ENCODE results near the gene HECA. TPM values are rescaled to one million over a fixed set of nuclear protein-coding genes. Genes with fewer than 3 reads are reported as not detected.
A peak's percentile ranks its signal among the peaks of the same experiment; 100 is the strongest.

HECA gene
- total RNA-seq, 1 donor from 2014 or later: 24.9 TPM

DNA sequence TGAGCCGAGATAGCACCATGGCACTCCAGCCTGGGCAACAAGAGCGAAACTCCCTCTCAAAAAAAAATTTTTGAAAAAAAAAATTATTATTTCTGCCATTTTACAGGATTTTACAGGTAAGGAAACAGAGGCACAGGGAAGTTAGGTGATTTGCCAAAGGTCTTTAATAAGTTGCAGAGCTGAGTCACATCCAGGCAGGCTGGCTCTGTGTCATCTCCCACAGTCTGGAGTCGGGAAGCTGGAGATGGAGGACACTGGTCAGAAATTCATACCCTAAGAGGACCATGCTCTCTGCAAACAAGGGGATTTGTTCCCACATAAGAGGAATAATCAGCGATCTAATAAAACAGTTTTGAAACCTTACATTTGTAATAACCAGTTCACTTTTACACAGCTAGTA lies 24.1 kb downstream of the HECA start:
- DNase-seq (ENCODE audit: low read depth in 2 of 2): no peak

DNA sequence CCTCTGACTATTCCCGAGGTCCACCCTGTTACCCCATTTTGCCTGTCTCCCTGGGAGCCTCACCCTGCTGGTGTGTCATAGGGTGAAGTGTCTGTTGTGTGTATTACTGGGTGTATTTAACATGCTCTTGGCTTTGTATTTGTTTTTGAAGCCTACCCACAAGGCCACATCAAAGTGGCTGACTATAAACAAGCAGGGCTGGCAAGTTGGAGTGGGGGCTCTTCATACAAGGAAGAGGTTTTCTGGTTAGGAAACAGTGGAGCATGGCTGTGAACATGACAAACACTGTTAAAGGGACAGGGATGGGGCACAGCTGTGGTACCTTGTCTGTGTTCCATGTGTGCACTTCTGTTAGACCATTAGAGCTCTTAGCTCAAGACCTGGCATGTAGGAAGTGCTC lies 26.3 kb downstream of the HECA start:
- DNase-seq (ENCODE audit: low read depth in 2 of 2): no peak

DNA sequence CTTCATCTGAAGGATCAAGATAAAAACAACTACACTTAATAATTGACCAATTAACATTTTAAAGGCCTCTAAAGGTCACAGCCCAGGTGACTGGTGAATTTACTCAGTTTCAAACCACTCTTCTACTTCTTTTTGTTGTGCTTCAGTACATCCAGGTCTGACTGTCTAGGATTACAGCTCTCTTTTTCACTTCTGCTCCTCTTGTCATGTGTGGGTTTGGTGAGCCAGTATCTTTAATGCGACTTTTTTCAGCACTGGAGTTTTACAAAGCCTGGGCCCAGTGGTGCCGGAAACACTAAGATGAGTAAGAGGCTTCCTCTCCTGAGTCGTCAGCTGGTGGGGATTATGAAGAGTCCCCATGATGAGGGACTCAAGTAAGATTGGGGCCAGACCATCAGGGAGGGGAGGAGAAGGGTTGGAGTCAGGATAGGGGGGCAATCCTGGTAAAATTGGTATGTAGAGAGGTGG lies 27.0 kb downstream of the HECA start:
- peak in 1 of 2 donors; percentile 58 for DNase-seq (ENCODE audit: low read depth in 2 of 2)

DNA sequence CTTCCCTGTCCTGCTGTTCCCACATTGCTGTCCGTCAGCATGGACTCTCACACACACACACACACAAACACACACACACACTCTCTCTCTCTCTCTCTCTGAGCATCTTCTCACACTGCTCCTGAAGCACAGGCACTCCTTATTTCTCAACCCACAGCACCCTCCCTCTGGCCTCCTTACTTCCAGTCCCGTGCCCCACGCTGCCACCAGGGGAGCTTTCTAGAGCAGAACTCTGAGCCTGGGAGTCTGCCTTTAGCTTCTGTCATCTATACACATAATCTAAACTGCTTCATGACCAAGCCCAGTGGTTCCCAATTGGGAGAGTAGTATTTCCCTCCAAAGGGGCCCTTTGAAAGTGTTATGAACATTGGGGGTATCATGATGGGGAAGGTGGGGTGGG lies 29.1 kb downstream of the HECA start:
- no peak for DNase-seq (ENCODE audit: low read depth in 2 of 2)

DNA sequence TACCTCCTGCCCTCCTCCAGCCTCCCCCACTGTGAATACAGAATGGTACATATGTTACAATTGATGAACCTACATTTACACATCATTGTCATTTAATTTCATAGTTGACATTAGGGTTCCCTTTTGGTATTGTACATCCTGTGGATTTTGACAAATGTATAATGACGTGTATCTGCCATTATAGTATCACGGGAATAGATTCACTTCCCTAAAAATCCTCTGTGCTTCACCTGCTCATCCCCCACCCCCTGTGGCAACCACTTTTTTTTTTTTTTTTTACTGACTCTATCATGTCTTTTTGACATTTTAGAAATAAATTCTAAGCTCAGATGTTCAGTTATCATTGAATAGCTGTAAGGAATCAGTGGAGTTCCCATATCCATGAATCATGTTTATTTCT lies 30.4 kb downstream of the HECA start:
- DNase-seq (ENCODE audit: low read depth in 2 of 2): no peak

DNA sequence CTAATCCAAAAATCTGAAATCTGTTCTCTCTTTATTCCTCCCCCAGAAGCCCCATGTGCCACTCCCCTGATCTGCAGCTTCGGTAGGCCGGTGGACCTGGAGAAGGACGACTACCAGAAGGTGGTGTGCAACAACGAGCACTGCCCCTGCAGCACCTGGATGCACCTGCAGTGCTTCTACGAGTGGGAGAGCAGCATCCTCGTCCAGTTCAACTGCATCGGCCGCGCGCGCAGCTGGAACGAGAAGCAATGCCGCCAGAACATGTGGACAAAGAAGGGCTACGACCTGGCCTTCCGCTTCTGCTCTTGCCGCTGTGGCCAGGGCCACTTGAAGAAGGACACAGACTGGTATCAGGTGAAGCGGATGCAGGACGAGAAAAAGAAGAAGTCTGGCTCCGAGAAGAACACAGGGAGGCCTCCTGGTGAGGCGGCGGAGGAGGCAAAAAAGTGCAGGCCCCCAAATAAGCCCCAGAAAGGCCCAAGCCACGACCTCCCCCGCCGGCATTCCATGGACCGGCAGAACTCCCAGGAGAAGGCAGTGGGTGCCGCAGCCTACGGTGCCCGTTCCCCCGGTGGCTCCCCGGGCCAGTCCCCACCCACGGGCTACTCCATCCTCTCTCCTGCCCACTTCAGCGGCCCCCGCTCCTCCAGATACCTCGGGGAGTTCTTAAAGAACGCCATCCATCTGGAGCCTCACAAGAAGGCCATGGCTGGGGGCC lies 31.5 kb downstream of the HECA start:
- DNase-seq (ENCODE audit: low read depth in 2 of 2): no peak

DNA sequence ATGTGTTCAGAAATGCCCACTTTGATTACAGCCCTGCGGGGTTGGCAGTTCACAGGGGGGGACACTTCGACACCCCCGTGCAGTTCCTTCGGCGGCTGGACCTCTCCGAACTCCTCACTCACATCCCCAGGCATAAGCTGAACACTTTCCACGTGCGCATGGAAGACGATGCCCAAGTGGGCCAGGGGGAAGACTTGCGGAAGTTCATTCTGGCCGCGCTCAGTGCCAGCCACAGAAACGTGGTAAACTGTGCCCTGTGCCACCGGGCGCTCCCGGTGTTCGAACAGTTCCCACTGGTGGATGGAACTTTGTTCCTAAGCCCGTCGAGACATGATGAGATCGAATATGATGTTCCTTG lies 32.1 kb downstream of the HECA start:
- DNase-seq (ENCODE audit: low read depth in 2 of 2): no peak

DNA sequence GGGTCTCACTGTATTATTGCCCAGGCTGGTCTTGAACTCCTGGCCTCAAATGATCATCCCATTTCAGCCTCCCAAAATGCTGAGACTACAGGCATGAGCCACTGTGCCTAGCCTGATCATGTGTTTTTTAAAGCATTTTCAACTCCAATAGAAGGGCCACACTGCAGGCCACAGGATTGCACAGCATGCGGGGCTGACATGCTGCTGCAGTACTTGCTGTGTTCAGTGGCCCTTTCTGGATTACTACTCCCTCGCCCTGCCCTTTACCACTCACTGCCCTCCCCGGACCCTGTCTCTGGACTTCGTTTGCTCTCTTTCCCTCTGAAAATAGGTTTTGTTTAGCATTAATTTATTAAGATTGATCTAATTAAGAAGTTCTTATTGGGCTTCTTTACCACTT lies 37.3 kb downstream of the HECA start:
- DNase-seq (ENCODE audit: low read depth in 2 of 2): no peak

DNA sequence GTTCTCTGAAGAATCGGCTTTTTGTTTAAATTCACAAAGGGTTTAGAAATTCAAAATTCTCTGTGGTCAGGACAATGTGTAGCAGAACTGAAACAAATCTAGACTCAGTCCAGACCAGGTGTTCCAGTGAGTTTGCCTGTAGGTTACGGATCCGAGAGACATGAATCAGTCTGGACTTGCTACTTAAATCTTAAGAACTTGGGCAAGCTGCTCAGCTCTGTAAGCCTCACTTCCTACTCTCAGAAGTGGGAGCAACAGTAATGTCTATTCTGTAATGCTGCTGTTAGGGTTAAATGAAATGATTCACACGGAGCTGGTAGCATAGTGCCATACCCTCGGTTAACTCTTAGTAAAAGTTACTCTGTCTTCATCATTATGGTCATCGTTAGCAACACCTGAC lies 37.7 kb downstream of the HECA start:
- no peak for DNase-seq (ENCODE audit: low read depth in 2 of 2)

DNA sequence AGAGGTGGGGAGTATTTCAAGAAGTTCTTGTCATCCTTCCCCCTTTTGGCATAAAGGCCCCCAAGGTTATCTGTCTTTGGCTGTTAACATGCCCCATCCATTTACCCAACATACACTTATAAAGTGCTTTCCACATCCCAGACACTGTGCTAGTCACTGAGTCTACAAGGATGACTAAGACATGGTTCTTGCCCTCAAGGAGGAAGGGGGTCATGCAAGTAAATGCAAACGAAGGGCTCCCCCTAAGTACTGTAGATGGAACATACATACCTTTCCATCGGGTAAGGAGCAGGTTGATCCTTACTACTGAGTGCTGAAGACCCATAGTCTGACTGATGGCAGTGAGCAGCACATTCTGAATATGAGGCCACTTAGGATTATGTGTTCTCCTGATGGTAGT lies 38.3 kb downstream of the HECA start:
- DNase-seq (ENCODE audit: low read depth in 2 of 2): no peak

DNA sequence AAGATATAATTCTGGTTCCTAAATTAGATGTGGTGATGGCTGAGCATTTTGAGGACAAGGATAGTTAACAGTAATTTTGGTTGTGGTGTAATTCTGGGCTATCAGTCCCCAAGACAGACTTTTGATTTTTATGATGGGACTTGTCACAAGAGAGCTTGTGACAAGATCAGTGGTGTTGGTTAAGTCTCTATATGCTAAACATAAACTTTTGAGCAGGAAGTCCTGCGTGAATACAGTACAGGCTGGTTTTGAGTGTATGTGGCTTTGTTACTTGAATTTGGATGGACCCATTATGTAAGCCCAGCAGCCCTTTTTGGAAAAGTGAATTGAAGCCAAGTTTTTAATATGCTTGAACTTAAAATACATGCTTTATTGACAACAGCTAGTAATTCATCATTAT lies 38.9 kb downstream of the HECA start:
- no peak for DNase-seq (ENCODE audit: low read depth in 2 of 2)

DNA sequence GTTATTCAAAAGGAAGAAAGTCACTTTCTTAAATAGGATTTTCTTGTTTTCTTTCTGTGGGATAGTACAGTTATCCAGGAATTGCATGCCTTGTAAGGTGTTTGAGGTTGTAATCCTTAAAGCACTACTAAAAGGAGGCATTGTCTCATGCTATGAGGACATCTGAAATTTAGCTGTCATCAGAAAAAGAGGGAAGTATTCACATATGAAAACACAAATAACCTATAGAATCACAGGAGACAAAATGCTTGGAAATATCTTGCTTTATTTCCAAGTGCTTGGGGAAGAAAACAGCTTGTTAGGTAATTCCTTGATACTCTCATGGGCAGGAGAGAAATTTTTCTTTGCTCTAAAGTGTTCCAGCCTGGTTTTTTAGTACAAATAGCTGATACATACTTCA lies 40.1 kb downstream of the HECA start:
- no peak for DNase-seq (ENCODE audit: low read depth in 2 of 2)

DNA sequence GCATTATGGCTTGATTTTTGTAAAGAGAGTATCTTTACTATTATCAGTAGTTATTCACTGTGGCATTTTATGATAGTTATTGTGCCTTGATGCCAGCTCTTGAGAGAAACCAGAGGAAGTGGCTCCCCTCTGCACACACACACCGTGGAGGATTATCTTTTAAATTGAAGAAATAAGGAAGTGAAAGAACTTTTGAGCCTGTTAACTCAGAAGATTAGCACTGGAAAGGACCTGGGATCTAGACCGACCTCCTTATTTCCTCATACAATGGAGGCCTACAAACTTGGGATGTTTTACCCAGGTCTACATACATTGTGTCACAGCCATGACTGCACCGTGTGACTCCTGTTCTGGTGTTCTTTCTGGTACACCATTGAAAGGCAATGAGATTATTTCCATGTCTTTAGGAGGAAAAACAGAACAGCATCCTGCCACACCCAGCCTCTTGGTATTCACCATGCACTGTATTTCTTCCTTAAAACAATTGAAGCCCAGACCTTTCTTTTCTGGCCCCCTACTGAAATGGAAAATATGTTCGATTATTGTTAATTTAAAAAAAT lies 40.6 kb downstream of the HECA start:
- no peak for DNase-seq (ENCODE audit: low read depth in 2 of 2)

DNA sequence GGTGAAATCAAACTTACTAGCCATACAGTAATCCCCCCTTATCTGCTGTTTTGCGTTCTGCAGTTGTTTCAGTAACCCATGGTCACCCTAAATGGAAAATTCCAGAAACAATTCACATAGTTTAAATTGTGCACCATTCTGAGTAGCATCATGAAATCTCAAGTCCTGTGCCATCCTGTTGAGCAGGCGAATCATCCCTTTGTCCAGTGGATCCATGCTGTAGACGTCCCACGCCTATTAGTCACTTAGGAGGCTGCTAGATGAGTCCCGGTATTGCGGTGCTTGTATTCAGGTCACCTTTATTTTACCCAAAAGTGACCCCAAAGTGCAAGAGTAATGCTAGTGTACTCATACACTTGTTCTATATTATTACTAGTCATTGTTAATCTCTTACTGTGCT lies 46.4 kb downstream of the HECA start:
- DNase-seq (ENCODE audit: low read depth in 2 of 2): no peak

DNA sequence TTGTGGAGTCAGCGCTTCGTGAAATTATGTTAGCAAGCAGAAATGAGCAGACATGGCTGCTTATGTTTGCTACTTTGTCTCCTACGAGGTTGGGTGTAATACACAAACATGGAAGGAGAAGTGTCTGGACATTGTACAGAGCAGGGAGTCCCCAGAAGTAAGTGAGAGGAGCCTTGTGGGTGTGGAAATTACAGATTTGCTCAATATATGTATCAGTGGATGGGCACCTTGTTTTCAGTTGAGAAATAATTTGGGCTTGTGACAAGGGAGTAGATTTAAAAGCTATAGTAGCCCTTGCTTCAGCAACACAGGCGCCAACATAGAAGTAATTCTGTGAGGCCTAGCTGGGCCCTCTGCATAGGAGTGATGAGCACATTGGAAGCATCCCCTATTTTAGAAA lies 49.2 kb downstream of the HECA start:
- no peak for DNase-seq (ENCODE audit: low read depth in 2 of 2)

DNA sequence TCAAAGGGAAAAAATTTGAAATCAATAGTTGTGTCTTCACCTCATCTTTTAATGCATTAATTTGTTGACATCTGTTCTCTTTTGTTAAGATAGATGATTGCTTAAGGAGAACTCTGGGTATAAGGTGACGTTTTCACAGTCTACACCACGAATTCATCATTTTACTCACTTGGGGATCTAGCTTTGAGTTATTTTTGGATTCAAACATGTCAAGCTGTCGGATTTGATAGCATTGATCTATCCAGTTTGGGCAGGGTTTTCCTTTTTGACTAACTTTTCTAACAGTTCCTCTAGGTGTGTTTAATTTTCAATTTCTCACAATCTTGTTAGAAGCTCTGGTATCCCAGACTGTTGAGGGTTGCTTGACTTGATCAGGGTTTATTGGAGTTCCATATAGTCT lies 49.6 kb downstream of the HECA start:
- no peak for DNase-seq (ENCODE audit: low read depth in 2 of 2)

DNA sequence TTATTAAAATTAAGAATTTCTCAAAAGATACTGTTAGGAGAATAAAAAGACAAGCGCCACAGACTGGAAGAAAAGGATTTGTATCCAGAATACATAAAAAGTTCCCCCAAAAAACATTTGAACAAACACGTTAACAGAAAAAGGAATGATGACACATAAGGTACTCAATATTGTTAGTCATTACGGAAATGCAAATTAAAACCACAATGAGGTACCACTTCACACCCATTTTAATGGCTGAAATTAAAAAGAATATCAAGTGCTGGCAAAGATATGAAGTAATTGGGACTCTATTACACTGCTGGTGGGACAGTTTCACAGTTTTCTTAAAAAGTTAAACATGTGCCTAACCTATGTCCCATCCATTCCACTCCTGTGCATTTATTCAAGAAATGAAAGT lies 51.4 kb downstream of the HECA start:
- DNase-seq (ENCODE audit: low read depth in 2 of 2): no peak

DNA sequence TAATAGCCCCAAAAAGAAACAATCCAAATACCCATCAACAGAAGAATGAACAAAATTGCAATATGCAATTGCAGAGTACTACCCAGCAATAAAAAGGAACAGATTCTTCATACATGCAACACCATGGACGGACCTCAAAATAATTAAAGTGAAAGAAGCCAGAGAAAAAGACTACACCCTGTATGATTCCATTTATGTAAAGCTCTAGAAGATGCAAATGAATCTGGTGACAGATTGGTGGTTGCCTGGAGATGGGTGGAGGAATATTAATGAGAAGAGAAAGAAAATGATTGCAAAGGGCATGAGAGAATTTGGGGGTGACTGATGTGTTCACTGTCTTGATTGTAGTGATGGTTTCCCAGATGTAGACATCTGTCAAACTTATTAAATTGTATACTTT lies 51.8 kb downstream of the HECA start:
- DNase-seq (ENCODE audit: low read depth in 2 of 2): no peak

DNA sequence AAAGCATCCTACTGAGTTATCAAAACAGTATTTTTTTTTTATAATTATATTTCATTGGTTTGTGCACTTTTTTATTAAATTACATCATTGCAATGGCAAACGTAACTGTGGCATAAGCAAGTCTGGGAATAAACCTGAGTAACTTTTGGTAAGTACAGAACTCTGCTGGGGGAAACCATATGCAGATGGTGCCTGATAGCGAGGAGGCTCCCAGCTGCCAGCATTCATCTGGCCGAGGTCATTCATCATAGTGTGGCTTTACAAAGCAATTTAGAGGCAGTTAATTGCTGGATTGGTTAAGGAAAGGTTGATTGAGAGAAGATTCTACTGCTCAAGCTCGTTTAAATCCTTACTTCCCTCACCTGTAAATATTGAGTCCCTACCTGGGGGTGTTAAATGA lies 52.6 kb downstream of the HECA start:
- no peak for DNase-seq (ENCODE audit: low read depth in 2 of 2)

DNA sequence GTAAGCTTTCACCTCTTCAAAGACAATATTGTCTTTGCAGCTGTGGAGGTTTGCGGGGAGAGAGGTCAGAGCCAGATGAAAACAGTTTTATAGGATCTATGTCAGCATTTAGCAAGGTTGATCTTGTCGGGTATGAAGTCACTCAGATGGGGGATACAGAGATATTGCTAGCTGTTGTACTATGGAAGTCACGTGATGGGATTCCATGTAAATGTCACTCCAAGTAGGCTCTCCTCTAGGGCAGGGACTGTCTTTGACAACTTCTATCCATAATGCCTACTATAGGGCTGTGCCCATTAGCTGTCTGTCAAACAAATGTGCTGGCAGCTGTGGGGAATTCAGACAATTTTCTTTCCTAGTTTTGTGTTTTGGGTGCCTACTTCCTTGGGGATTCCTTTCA lies 54.8 kb downstream of the HECA start:
- DNase-seq (ENCODE audit: low read depth in 2 of 2): no peak

DNA sequence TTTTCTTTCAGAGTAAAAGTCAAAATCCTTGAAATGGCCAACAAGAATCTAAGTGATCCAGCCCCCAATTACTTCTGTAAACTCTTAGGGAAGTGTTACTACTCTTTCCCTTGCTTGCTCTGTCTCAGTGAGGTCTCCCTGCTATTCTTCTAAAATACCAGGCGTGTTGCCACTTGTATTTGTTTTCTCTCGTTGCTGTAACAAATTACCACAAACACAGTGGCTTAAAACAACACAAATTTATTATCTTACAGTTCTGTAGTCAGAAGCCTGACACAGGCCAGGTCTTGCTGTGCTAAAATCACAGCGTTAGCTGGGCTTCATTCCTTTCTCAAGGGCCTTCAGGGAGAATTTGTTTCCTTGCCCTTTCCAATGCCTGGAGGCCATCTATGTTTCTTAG lies 59.9 kb downstream of the HECA start:
- no peak for DNase-seq (ENCODE audit: low read depth in 2 of 2)

DNA sequence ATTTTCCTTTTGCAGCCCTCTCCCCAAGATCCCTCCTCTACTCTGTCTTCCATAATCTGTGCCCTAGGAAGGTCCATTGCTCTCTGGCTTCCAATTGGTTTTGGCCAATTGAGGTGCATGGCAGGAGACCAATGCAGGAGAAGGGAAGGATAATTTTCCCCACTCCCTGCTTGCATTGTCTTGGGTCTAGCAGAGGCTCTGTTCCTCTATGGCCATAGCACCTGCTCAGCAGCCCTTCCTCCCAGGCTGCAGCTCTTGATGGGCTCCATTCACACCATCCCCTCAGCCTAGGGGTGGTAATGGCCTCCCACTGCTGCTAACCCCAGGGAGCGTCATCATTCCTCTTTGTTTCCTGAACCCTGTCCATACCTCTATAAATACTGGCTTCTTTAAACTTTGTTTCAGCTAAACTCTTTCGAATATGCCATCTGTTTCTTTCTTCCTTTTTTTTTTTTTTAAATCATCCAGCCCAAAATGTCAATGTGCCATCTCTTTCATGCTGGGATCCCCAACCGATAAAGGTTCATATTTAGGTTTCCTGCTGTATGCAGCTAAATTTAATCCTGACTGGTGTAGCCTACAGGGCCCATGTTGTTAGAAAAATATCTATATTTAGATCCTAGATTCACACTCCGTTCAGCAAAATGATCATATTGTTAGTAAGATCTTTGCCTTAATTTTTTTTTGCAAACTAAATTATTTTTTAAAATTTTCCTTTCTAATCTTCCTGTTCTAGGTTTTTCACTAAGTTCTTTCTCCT lies 63.8 kb downstream of the HECA start:
- DNase-seq (ENCODE audit: low read depth in 2 of 2): no peak

DNA sequence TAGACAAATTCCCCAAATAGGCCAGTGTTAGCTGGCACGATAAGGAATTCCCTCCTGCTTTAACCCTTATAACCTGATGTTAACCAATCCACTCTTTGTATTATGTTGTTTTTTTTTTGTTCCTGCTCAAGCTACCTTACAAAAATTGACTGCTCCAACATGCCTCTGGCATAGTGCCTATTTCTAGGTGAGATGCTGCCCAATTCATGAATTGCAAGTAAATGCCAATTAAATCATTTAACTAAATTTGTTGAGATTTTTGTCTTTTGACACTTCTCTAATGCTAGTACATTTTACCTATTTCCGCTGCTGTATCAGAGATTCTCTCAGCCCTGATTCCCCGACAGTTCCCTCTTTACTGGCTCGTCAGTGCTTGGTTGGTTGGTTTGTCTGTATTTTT lies 66.5 kb downstream of the HECA start:
- DNase-seq (ENCODE audit: low read depth in 2 of 2): no peak
